ENCODE data around the gene BGN.

GRCh38 chrX:153473126-153473525 lies 21.7 kb upstream of the BGN start:
- TF ChIP-seq CTCF (IDR thresholded peaks at IDR 0.05; ENCODE audit: low read depth, low read length) (no peak), EZH2phosphoT487 (IDR thresholded peaks at IDR 0.05; ENCODE audit: low read depth) (no peak)
